HG03280 (cell line): Measurements from ENCODE around the gene AKR1D1.
"Not testable (repeated sequence)": the region's sequence is repeated elsewhere in the genome, so short reads cannot be mapped to it uniquely, and the experiment has no call there.

Experiments
- ATAC-seq: cut with Tn5 transposase; IDR thresholded peaks from one replicate; pipeline ENCODE4 v1.9.1; 2021; ENCODE audit warnings: mild to moderate bottlenecking, moderate library complexity; ENCODE audit not compliant: unreplicated experiment

The AKR1D1 gene

DNA sequence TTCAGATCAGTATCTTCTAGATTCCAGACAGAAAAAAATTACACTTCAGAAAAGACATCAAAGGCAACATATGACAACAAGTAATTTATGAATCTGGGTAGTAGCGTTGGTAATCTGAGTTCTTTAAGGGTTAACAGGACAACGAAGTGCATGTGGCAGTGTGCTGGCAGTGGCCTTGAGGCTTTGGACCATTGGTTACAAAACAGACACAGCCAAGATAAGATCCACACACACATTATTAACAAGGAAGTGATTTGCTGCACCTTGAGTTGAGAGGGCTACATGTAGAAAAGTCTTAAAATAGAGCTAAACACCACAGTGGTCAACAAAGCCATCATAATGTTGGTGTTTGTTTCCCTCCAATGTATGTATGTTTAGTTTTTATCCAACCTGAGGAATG is 40.6 kb downstream of the AKR1D1 start:
- ATAC-seq, result no peak

GRCh38 chr7:138120140-138120827 is 44.0 kb downstream of the AKR1D1 start:
- no peak for ATAC-seq

GRCh38 chr7:138122162-138122561 is 45.9 kb downstream of the AKR1D1 start:
- ATAC-seq, result no peak

DNA sequence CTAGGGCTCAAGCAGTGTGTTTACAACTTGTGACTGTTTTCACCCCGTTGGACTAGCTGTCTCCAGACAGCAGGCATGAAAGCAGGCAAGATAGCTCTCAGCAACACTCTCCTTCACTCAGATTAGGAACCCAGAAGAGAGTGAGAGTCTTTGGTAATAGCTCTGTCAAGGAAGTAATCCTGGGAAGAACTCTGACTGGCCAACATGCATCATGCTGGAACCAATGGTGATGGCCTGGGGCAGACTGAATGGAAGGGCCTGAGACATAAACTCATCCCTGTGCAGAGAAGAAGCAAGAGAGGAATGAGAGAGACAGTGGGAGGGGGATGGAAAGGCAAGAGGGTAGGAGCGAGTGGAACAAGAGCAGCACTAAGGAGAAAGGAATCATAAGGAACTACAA is 48.9 kb downstream of the AKR1D1 start:
- no peak for ATAC-seq

DNA sequence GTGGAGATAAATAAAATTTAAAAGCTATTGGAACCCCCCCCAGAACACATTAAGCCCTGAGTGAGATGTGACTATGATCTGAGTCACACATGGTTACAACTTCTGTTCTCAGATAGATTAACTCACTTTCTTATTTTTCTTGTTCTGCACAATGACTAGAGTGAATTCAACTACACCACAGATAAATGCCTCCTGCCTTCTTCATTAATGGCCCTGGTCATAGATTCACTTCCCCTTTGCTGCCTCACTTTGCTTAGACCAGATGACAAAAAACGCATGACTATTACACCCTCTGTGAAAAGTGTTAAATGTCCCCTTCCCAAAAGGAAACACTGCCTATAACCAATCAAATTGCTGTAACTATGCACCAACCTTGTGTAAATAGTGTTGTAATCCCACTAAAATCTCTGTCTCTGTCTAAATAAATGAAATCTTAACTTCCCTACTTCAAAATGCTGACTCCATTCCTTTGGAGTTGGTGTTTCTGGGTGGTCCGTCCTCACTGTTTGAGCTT is 49.4 kb downstream of the AKR1D1 start:
- ATAC-seq, result peak; percentile 76

DNA sequence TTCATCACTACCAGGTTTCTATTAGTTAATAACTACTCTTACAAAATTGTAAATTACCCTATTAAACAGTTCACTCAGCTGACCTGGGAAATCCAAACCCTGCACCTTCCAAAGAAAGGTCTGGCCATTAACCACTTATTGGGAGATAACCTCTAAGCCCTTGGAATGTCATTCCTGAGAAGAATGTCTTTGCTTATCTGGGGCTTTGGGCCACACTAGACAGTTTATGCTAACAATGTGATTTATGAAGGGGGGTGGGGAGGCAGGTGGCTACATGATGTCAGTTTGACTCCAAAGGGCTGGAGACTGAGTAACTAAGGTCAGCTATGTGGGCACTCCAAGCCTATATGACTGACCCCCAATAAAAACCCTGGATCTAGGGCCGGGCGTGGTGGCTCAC is 50.7 kb downstream of the AKR1D1 start:
- ATAC-seq, result no peak

- ATAC-seq, result no peak
Measured at GRCh38 chr7:138127996-138128395, 51.7 kb downstream of the AKR1D1 start.

- ATAC-seq, result no peak
Measured at GRCh38 chr7:138129551-138130165, 53.4 kb downstream of the AKR1D1 start.

DNA sequence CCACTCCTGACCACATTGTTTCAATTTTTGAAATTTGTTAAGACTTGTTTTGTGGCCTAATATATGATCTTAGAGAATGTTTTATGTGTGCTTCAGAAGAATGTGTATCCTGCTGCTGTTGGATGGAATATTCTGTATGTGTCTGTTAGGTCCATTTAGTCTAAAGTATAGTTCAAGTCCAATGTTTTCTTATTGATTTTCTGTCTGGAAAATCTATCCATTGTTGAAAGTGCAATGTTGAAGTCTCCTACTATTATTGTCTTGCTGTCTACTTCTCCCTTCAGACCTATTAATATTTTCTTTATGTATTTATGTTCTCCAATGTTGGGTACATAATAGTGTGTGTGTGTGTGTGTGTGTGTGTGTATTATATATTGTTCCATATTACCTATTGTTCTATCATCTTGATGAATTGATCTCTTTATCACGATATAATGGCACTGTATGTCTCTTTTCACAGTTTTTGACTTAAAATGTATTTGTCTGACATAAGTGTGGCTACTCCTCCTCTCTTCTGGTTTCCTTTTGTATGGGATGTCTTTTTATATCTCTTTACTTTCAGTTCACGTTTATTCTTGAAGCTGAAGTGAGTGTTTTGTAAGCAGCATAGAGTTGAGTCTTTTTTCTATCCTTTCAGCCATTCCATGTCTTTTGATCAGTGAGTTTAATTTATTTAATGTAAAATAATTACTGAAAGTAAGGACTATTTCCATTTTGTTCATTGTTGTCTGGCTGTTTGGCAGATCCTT is 61.3 kb downstream of the AKR1D1 start:
- ATAC-seq, result no peak

GRCh38 chr7:138138244-138138643 is 62.0 kb downstream of the AKR1D1 start:
- ATAC-seq, result no peak

DNA sequence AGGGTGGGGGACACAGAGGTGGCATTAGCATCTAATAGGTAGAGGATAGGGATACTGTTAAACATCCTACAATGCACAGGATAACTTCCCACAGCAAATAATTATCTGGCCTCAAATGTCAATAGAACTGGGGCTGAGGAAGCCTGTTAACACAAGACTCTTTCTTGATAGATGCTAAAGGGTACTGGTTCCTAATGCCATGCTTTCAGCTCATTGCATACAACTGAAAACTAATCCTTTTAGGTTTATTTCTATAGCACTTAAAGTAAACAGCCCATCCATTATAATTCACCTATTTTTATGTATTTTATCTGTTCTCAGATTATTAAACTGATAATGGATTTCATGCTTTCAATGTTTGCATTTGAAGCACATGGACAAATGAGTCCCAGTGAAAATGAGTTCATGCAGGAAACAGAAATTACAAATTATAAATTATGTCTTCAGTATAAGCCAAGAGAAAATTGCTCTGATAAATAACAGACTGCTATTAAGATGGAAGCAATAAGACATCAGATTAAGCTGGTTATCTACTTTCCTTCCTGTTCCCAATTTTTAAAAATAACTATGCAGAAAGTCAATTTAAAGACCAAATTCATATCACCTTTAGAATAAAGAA is 66.4 kb downstream of the AKR1D1 start:
- no peak for ATAC-seq

DNA sequence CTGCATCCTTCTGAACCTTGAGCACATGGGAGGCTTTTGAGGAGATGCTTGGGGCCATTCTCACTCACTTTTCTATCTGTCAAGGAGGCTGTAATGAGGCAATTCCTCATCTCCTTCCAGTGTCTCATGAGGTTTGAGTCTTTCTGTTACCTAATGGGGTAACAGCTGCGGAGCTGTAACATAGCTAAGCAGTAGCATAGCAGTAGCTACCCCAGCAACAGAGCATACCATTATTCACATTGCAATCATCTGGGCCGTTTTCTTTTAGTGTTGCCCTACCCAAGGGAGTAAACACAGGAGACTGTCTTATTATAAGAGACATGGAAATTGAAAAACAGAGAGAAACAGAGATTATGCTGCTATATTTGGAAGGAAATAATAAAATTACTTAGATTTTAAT is 68.7 kb downstream of the AKR1D1 start:
- ATAC-seq, result no peak

GRCh38 chr7:138146221-138146620 is 70.0 kb downstream of the AKR1D1 start:
- not testable (repeated sequence) for ATAC-seq

GRCh38 chr7:138146757-138147734 is 70.8 kb downstream of the AKR1D1 start:
- ATAC-seq, result not testable (repeated sequence)

GRCh38 chr7:138151731-138152577 is 75.7 kb downstream of the AKR1D1 start:
- ATAC-seq, result no peak

DNA sequence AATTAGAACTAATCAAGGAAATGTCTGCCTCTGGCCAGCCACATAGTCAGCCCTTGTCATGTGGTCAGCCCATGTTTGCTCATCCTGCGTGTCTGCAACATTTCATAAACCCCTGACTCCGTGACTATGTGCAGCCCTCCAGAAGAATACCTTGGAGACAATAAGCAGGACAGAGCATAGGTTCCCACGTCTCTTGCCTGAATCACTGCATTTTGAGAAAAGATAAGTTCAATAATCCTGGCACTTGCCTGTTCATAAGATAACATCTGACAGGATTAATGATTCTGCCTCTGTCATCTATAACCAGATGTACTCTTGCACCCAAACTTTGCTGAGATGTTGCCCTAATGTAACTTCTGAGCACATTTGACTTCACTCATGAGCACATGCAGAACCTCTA is 78.4 kb downstream of the AKR1D1 start:
- ATAC-seq, result no peak

GRCh38 chr7:138157702-138158101 is 81.4 kb downstream of the AKR1D1 start:
- ATAC-seq, result no peak

- ATAC-seq, result no peak
Measured at GRCh38 chr7:138158739-138159528, 82.7 kb downstream of the AKR1D1 start.
